PC-9 (cell line): ENCODE data around the gene AGBL3. TPM values are rescaled to one million over a fixed set of nuclear protein-coding genes. Genes with fewer than 3 reads are reported as not detected.

Experiments
- BruUV-seq: library from RNA; stranded (reverse); fragments of 400-500 nt; replicated peaks from 2 replicates; lab custom pipeline; 2021; lab: Mats Ljungman, UMichigan
- CTCF ChIA-PET: fragments of 300-600 bp; sonication (Branson Sonifier 250); formaldehyde crosslinking; loops from one replicate; lab custom pipeline; 2022; ENCODE audit warnings: antibody characterized with exemption; lab: Charles Lee
- POLR2A ChIA-PET: fragments of 300-600 bp; sonication (Branson Sonifier 250); formaldehyde crosslinking; loops from one replicate; lab custom pipeline; 2022; ENCODE audit warnings: antibody characterized with exemption; ENCODE audit not compliant: unreplicated experiment; lab: Charles Lee
- DNase-seq, 2 experiments: peaks; one replicate each; pipeline versions ENCODE4 v3.0.0 to v3.0.0-alpha.2; 2015 to 2022; ENCODE audit warnings: mixed read lengths in 1 of 2
- H2AFZ ChIP-seq: fragments of 200-600 bp; sonication (generic); 2 replicates; pipeline ENCODE4 v1.8.1; 2017; ENCODE audit warnings: antibody characterized with exemption
- H3F3A ChIP-seq: fragments of 200-600 bp; sonication (generic); 2 replicates; pipeline ENCODE4 v1.8.1; 2017; ENCODE audit warnings: antibody characterized with exemption, mild to moderate bottlenecking, low read depth; ENCODE audit not compliant: insufficient read depth
- H3K27ac ChIP-seq: fragments of 200-600 bp; sonication (generic); 2 replicates; pipeline ENCODE4 v1.6.1; 2016; ENCODE audit warnings: mixed run types
- H3K27me3 ChIP-seq: fragments of 200-600 bp; sonication (generic); 2 replicates; pipeline ENCODE4 v1.6.1; 2016; ENCODE audit warnings: low read depth, mixed run types; ENCODE audit not compliant: insufficient read depth
- H3K36me3 ChIP-seq: fragments of 200-600 bp; sonication (generic); 2 replicates; pipeline ENCODE4 v1.6.1; 2016; ENCODE audit warnings: low read depth, mixed run types
- H3K4me1 ChIP-seq: fragments of 200-600 bp; sonication (generic); replicated peaks from 2 replicates; pipeline ENCODE4 v1.6.1; 2016; ENCODE audit warnings: mixed run types; ENCODE audit not compliant: insufficient read depth
- H3K4me2 ChIP-seq: fragments of 200-600 bp; sonication (generic); 2 replicates; pipeline ENCODE4 v1.6.1; 2017; ENCODE audit warnings: mixed run types
- H3K4me3 ChIP-seq: fragments of 200-600 bp; sonication (generic); 2 replicates; pipeline ENCODE4 v1.6.1; 2016; ENCODE audit warnings: mixed run types
- H3K79me2 ChIP-seq: fragments of 200-600 bp; sonication (generic); 2 replicates; pipeline ENCODE4 v1.6.1; 2017; ENCODE audit warnings: low read depth, mixed run types
- H3K9me2 ChIP-seq: fragments of 200-600 bp; sonication (generic); 2 replicates; pipeline ENCODE4 v1.8.1; 2017; ENCODE audit warnings: mild to moderate bottlenecking; ENCODE audit not compliant: insufficient read depth
- H3K9me3 ChIP-seq: fragments of 200-600 bp; sonication (generic); 2 replicates; pipeline ENCODE4 v1.8.1; 2016; ENCODE audit warnings: low read depth; ENCODE audit not compliant: insufficient read depth
- H4K20me1 ChIP-seq: fragments of 200-600 bp; sonication (generic); 2 replicates; pipeline ENCODE4 v1.8.1; 2017; ENCODE audit not compliant: insufficient read depth
- EZH2 ChIP-seq: fragments of 200-600 bp; sonication (generic); IDR thresholded peaks from 2 replicates; pipeline ENCODE4 v1.8.0; 2017; ENCODE audit warnings: antibody characterized with exemption, low read depth
- intact Hi-C: fragments of 100-400 bp; cut with micrococcal nuclease; formaldehyde crosslinking; loops from one replicate; pipeline ENCODE4 v1.10.0; 2022; ENCODE audit not compliant: unreplicated experiment
- total RNA-seq: library from RNA; stranded (reverse); gene quantifications from 2 replicates; pipeline ENCODE4 v1.2.3, GENCODE V29; 2021
- TF ChIP-seq, protein P1 (sequence below): fragments of 200-600 bp; sonication (generic); conservative IDR thresholded peaks from 2 replicates; pipeline ENCODE4 v1.6.1; 2017; ENCODE audit warnings: mixed run types, antibody characterized with exemption, mild to moderate bottlenecking, moderate library complexity

Gene AGBL3
- total RNA-seq, 1 experiment from 2014 or later: 3.2 TPM

DNA sequence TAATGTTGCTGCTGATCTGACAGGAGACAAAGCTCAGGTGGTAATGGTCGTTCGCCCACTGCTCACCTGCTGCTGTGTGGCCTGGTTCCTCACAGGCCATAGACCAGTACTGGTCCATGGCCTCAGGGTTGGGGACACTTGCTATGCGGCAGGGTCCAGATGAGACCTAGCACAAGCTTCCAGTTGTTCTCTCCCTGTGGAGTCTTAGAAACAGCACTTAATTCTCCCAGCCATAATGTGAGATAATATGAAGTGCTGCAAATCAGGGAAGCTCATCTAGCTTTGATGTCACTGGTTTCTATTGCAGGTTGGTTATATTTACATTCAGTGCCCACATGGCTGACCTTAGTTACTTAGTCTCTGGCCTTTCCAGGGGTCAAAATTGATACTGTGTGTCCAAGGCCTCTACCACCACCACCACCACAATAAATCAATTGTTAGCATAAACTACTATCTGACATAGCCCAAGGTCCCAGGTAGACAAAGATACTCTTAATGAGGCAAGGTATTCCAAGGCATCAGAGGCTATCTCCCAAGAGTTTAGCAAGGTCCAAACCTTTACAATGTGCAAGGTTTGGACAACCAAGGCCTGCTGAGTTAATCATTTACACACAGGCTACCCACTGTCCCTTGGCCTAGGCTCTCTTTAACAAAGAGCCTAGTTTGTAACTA lies 11.0 kb downstream of the AGBL3 start:
- ChIA-PET CTCF (no interaction called here), POLR2A (no interaction called here)
- no TSS peak for BruUV-seq
- Histone ChIP-seq H2AFZ (no peak overlapping the region), H3K79me2 (no peaks in the 10 kb centered on the region), H3K27ac (no peak overlapping the region), H3F3A (no peaks in the 10 kb centered on the region), H3K4me3 (no peak overlapping the region), H3K4me1 (no peaks in the 10 kb centered on the region), H3K4me2 (no peak overlapping the region), H3K9me2 (no peaks in the 10 kb centered on the region; the same call in 1 of the 2 replicates), H4K20me1 (no peaks in the 10 kb centered on the region), H3K27me3 (no peaks in the 10 kb centered on the region), H3K36me3 (peaks cover 4% of the 10 kb centered on the region; the same call in 1 of the 2 replicates), H3K9me3 (no peaks in the 10 kb centered on the region)
- no peak for DNase-seq
- no peak for TF ChIP-seq EZH2
- TF ChIP-seq, protein P1, sequence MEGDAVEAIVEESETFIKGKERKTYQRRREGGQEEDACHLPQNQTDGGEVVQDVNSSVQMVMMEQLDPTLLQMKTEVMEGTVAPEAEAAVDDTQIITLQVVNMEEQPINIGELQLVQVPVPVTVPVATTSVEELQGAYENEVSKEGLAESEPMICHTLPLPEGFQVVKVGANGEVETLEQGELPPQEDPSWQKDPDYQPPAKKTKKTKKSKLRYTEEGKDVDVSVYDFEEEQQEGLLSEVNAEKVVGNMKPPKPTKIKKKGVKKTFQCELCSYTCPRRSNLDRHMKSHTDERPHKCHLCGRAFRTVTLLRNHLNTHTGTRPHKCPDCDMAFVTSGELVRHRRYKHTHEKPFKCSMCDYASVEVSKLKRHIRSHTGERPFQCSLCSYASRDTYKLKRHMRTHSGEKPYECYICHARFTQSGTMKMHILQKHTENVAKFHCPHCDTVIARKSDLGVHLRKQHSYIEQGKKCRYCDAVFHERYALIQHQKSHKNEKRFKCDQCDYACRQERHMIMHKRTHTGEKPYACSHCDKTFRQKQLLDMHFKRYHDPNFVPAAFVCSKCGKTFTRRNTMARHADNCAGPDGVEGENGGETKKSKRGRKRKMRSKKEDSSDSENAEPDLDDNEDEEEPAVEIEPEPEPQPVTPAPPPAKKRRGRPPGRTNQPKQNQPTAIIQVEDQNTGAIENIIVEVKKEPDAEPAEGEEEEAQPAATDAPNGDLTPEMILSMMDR: no peak
- intact Hi-C loops: no loop called here

DNA sequence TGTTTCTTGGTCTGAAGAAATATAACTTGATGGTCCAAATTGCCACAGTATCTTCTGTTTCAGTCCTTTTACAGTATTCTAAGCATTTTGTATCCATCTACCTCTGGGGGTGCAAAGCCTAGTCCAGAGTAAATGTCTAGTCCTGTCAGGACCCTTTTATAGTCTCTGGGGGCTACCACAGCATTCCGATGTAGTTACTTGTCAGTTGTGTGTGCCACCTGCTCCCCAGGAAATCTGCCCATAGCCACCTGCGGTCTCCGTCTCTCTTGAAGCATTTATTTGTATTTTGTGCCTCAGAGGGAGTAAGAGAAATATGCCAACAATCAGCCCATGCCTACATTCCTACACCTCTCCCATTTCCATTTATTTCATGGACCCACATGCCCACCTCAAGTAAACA lies 12.8 kb downstream of the AGBL3 start:
- BruUV-seq: no TSS peak
- Histone ChIP-seq H3K4me2 (no peak overlapping the region), H4K20me1 (no peaks in the 10 kb centered on the region), H3K27me3 (no peaks in the 10 kb centered on the region), H3K9me3 (no peaks in the 10 kb centered on the region), H3K79me2 (no peaks in the 10 kb centered on the region), H3K4me1 (no peaks in the 10 kb centered on the region), H3K36me3 (peaks cover 4% of the 10 kb centered on the region; the same call in 1 of the 2 replicates), H3K9me2 (peaks cover 3% of the 10 kb centered on the region), H3F3A (no peaks in the 10 kb centered on the region), H3K27ac (no peak overlapping the region), H3K4me3 (no peak overlapping the region), H2AFZ (no peak overlapping the region)
- no peak for DNase-seq
- POLR2A ChIA-PET: no interaction called here
- TF ChIP-seq EZH2: no peak
- TF ChIP-seq, protein P1: no peak
- CTCF ChIA-PET: no interaction called here
- intact Hi-C loops: no loop called here

DNA sequence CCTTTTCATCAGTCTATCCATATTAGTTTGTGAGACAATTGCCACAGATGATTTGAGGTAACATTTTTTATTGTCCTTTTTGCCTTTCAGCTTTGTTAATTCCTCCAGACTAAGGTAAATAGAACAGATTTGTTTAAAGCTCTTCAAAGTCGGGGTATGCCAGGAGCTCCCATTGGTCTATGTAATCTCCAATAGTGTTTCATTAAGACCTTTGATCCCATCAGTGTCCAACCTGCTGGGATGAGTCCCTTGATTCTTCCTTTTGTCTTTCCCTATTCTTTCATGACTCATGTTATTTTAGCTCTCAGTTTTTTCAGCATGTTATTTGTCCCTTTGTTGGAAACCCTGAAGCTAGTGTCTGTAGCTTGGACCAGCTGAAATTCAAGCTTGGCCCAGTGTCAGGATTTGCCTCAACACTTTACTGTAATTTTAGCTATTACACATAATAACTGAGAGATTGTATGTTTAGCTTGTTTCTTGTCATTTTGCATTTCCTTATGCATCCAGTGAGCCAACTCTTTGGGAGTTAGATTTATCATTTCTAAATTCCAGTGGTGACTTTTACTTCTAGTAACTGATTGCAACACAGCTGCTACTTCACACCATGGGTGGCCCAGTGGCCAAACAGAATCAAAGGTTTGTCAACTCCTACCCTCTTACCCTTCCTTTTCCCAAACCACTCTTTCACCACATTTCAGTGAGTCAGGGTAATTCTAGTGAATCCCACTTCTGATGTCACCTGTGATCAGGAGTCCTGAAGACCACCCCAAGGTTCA lies 15.3 kb downstream of the AGBL3 start:
- intact Hi-C loops: no loop called here
- CTCF ChIA-PET: no interaction called here

More for the DNA sequence above, 15.3 kb downstream of the AGBL3 start:
- Histone ChIP-seq H3K9me3 (no peaks in the 10 kb centered on the region), H3K4me2 (no peak overlapping the region), H3K79me2 (no peaks in the 10 kb centered on the region), H3K36me3 (no peaks in the 10 kb centered on the region), H2AFZ (no peak overlapping the region), H4K20me1 (no peaks in the 10 kb centered on the region), H3K9me2 (peaks cover 4% of the 10 kb centered on the region), H3K4me1 (no peaks in the 10 kb centered on the region), H3K27ac (no peak overlapping the region), H3F3A (no peaks in the 10 kb centered on the region), H3K27me3 (no peaks in the 10 kb centered on the region), H3K4me3 (no peak overlapping the region)
- BruUV-seq: no TSS peak
- TF ChIP-seq, protein P1: no peak
- no peak for TF ChIP-seq EZH2
- POLR2A ChIA-PET: no interaction called here
- no peak for DNase-seq
